Left renal pelvis (tissue), 4 donors: Measurements from ENCODE around the gene MYL2. TPM values are rescaled to one million over a fixed set of nuclear protein-coding genes. Genes with fewer than 3 reads are reported as not detected.
"Not testable (repeated sequence)": the region's sequence is repeated elsewhere in the genome, so short reads cannot be mapped to it uniquely, and the experiment has no call there.

ENCODE experiments used
- DNase-seq, 4 donors: peaks; one replicate each; pipeline ENCODE4 v3.0.0-alpha.2; 2013; ENCODE audit warnings: low read depth in 4 of 4, low spot score in 3 of 4
- polyA plus RNA-seq, 4 donors: library from polyadenylated mRNA; unstranded; fragments of 120-200 nt; gene quantifications; one replicate each; pipeline ENCODE4 v1.2.1, GENCODE V29; 2013; ENCODE audit not compliant: insufficient read length in 4 of 4

Gene MYL2
- polyA plus RNA-seq = not detected

GRCh38 chr12:110920324-110920910, at the start of gene MYL2:
TSS of gene MYL2 (minus strand) at chr12:110920579. CDS start at chr12:110920529, 50 bp downstream.
- no peak for DNase-seq

- DNase-seq = no peak
Observed at GRCh38 chr12:110966081-110966760, 45.8 kb upstream of the MYL2 start.

GRCh38 chr12:110965574-110965973, 45.2 kb upstream of the MYL2 start:
- no peak for DNase-seq

- no peak for DNase-seq
Observed at GRCh38 chr12:110960795-110961194, 40.4 kb upstream of the MYL2 start.

GRCh38 chr12:110957652-110958051, 37.3 kb upstream of the MYL2 start:
- DNase-seq = no peak

GRCh38 chr12:110957159-110957558, 36.8 kb upstream of the MYL2 start:
- no peak for DNase-seq

GRCh38 chr12:110950867-110951266, 30.5 kb upstream of the MYL2 start:
- not testable (repeated sequence) for DNase-seq

- not testable (repeated sequence) for DNase-seq
Observed at GRCh38 chr12:110950466-110950865, 30.1 kb upstream of the MYL2 start.

- no peak for DNase-seq
Observed at GRCh38 chr12:110948041-110948440, 27.7 kb upstream of the MYL2 start.

- no peak for DNase-seq
Observed at GRCh38 chr12:110943373-110943772, 23.0 kb upstream of the MYL2 start.

- no peak for DNase-seq
Observed at GRCh38 chr12:110941391-110941790, 21.0 kb upstream of the MYL2 start.

- DNase-seq = no peak
Observed at GRCh38 chr12:110940933-110941332, 20.6 kb upstream of the MYL2 start.

- no peak for DNase-seq
Observed at GRCh38 chr12:110940296-110940695, 19.9 kb upstream of the MYL2 start.

GRCh38 chr12:110937104-110937641, 16.8 kb upstream of the MYL2 start:
- DNase-seq = peak in 3 of 4 donors; percentile 27 to 31 (median 29)

- no peak for DNase-seq
Observed at GRCh38 chr12:110936367-110937103, 16.2 kb upstream of the MYL2 start.

GRCh38 chr12:110935588-110935987, 15.2 kb upstream of the MYL2 start:
- DNase-seq = no peak

GRCh38 chr12:110934093-110934852, 13.9 kb upstream of the MYL2 start:
- DNase-seq = no peak

- no peak for DNase-seq
Observed at GRCh38 chr12:110933326-110933974, 13.1 kb upstream of the MYL2 start.

GRCh38 chr12:110932046-110932445, 11.7 kb upstream of the MYL2 start:
- no peak for DNase-seq

- no peak for DNase-seq
Observed at GRCh38 chr12:110931315-110931728, 10.9 kb upstream of the MYL2 start.
